Neural crest cell (in vitro differentiated cells): ENCODE data around the gene FBXW12. TPM values are rescaled to one million over a fixed set of nuclear protein-coding genes. Genes with fewer than 3 reads are reported as not detected.
A peak's percentile ranks its signal among the peaks of the same experiment; 100 is the strongest.

ENCODE experiments used
- DNase-seq: peaks from one replicate; pipeline ENCODE4 v3.0.0; 2021; ENCODE audit warnings: low read depth, mixed read lengths, low spot score
- H3K27ac Mint-ChIP-seq: one replicate; pipeline ENCODE4 v1.8.0; 2021; ENCODE audit warnings: mild to moderate bottlenecking, mixed read lengths; ENCODE audit not compliant: unreplicated experiment
- H3K27me3 Mint-ChIP-seq: 2 replicates; pipeline ENCODE4 v1.8.0; 2021; ENCODE audit warnings: low read depth, mild to moderate bottlenecking, mixed read lengths
- H3K36me3 Mint-ChIP-seq: 2 replicates; pipeline ENCODE4 v1.8.0; 2021; ENCODE audit warnings: low read depth, mild to moderate bottlenecking, mixed read lengths
- H3K4me1 Mint-ChIP-seq: 2 replicates; pipeline ENCODE4 v1.8.0; 2021; ENCODE audit warnings: mixed read lengths
- H3K4me3 Mint-ChIP-seq: one replicate; pipeline ENCODE4 v1.8.0; 2021; ENCODE audit warnings: mild to moderate bottlenecking, mixed read lengths
- H3K9me3 Mint-ChIP-seq: 2 replicates; pipeline ENCODE4 v1.8.0; 2021; ENCODE audit warnings: mixed read lengths
- total RNA-seq: library from RNA; stranded (reverse); gene quantifications from 2 replicates; pipeline ENCODE4 v1.2.1, GENCODE V29; 2021
- TF ChIP-seq, protein P1 (sequence below): fragments of 200-600 bp; sonication (generic); conservative IDR thresholded peaks from 2 replicates; pipeline ENCODE4 v1.5.0; 2021; ENCODE audit warnings: antibody characterized with exemption, mild to moderate bottlenecking

The FBXW12 gene
- total RNA-seq, 1 donor from 2014 or later, result 0.44 TPM

- DNase-seq, result no peak
- H3K4me3 Mint-ChIP-seq, result no peak overlapping the region
- no peaks in the 10 kb centered on the region for H3K27me3 Mint-ChIP-seq
- H3K4me1 Mint-ChIP-seq, result no peaks in the 10 kb centered on the region
- TF ChIP-seq, protein P1, sequence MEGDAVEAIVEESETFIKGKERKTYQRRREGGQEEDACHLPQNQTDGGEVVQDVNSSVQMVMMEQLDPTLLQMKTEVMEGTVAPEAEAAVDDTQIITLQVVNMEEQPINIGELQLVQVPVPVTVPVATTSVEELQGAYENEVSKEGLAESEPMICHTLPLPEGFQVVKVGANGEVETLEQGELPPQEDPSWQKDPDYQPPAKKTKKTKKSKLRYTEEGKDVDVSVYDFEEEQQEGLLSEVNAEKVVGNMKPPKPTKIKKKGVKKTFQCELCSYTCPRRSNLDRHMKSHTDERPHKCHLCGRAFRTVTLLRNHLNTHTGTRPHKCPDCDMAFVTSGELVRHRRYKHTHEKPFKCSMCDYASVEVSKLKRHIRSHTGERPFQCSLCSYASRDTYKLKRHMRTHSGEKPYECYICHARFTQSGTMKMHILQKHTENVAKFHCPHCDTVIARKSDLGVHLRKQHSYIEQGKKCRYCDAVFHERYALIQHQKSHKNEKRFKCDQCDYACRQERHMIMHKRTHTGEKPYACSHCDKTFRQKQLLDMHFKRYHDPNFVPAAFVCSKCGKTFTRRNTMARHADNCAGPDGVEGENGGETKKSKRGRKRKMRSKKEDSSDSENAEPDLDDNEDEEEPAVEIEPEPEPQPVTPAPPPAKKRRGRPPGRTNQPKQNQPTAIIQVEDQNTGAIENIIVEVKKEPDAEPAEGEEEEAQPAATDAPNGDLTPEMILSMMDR, result no peak
- H3K27ac Mint-ChIP-seq, result no peak overlapping the region
- peaks cover 10% of the 10 kb centered on the region for H3K36me3 Mint-ChIP-seq
- no peaks in the 10 kb centered on the region for H3K9me3 Mint-ChIP-seq
Observed at GRCh38 chr3:48403533-48404439, 31.8 kb downstream of the FBXW12 start.

GRCh38 chr3:48404440-48405342 lies 32.7 kb downstream of the FBXW12 start:
- Mint-ChIP-seq H3K27me3 (no peaks in the 10 kb centered on the region), H3K9me3 (no peaks in the 10 kb centered on the region), H3K4me1 (no peaks in the 10 kb centered on the region), H3K27ac (peak overlapping the region; percentile 27), H3K4me3 (no peak overlapping the region), H3K36me3 (peaks cover 10% of the 10 kb centered on the region)
- TF ChIP-seq, protein P1, result no peak
- no peak for DNase-seq

- H3K4me3 Mint-ChIP-seq, result no peak overlapping the region
Observed at GRCh38 chr3:48405343-48405881, 33.4 kb downstream of the FBXW12 start.

GRCh38 chr3:48405971-48406370 lies 34.0 kb downstream of the FBXW12 start:
- Mint-ChIP-seq H3K4me1 (no peaks in the 10 kb centered on the region), H3K4me3 (no peak overlapping the region), H3K36me3 (peaks cover 7% of the 10 kb centered on the region), H3K9me3 (no peaks in the 10 kb centered on the region), H3K27ac (no peak overlapping the region), H3K27me3 (no peaks in the 10 kb centered on the region)
- no peak for DNase-seq
- TF ChIP-seq, protein P1, result no peak

More at GRCh38 chr3:48405343-48405881, 33.4 kb downstream of the FBXW12 start:
- Mint-ChIP-seq H3K36me3 (peaks cover 10% of the 10 kb centered on the region), H3K9me3 (no peaks in the 10 kb centered on the region), H3K4me1 (no peaks in the 10 kb centered on the region), H3K27me3 (no peaks in the 10 kb centered on the region), H3K27ac (no peak overlapping the region)
- DNase-seq, result no peak
- TF ChIP-seq, protein P1, result no peak
